H9 (cell line): ENCODE results near the gene RAMAC. TPM values are rescaled to one million over a fixed set of nuclear protein-coding genes. Genes with fewer than 3 reads are reported as not detected.

Source experiments
- DNase-seq: peaks from one replicate; pipeline ENCODE4 v3.0.0-alpha.2; 2017
- H2AFZ ChIP-seq: one replicate; pipeline ENCODE4 v1.6.1; 2013; ENCODE audit warnings: mild to moderate bottlenecking, low read length, control low read depth, moderate library complexity
- H2AK5ac ChIP-seq: 2 replicates; pipeline ENCODE4 v1.6.1; 2013; ENCODE audit warnings: low read length, control low read depth, mixed read lengths; ENCODE audit not compliant: insufficient read length
- H2BK120ac ChIP-seq: one replicate; pipeline ENCODE4 v1.6.1; 2013; ENCODE audit warnings: low read depth, mild to moderate bottlenecking, low read length, control low read depth, inconsistent platforms; ENCODE audit not compliant: poor library complexity, severe bottlenecking
- H2BK12ac ChIP-seq: 2 replicates; pipeline ENCODE4 v1.6.1; 2013; ENCODE audit warnings: low read length, control low read depth, mixed read lengths, low read depth; ENCODE audit not compliant: insufficient read length
- H2BK15ac ChIP-seq: 2 replicates; pipeline ENCODE4 v1.6.1; 2013; ENCODE audit warnings: low read depth, low read length, control low read depth
- H2BK20ac ChIP-seq: one replicate; pipeline ENCODE4 v1.6.1; 2013; ENCODE audit warnings: low read depth, mild to moderate bottlenecking, low read length, control low read depth, inconsistent platforms; ENCODE audit not compliant: poor library complexity, severe bottlenecking
- H2BK5ac ChIP-seq: 2 replicates; pipeline ENCODE4 v1.6.1; 2013; ENCODE audit warnings: low read length, control low read depth, mixed read lengths; ENCODE audit not compliant: insufficient read length
- H3K14ac ChIP-seq: 2 replicates; pipeline ENCODE4 v1.6.1; 2013; ENCODE audit warnings: low read length, control low read depth; ENCODE audit not compliant: insufficient read depth
- H3K18ac ChIP-seq: 2 replicates; pipeline ENCODE4 v1.6.1; 2013; ENCODE audit warnings: low read depth, mild to moderate bottlenecking, mixed read lengths, low read length, control low read depth; ENCODE audit not compliant: insufficient read length
- H3K23ac ChIP-seq: 2 replicates; pipeline ENCODE4 v1.6.1; 2013; ENCODE audit warnings: low read length, control low read depth, mixed read lengths, low read depth; ENCODE audit not compliant: insufficient read length
- H3K23me2 ChIP-seq: 2 replicates; pipeline ENCODE4 v1.6.1; 2013; ENCODE audit warnings: low read depth, mild to moderate bottlenecking, mixed read lengths, low read length, control low read depth; ENCODE audit not compliant: insufficient read length, poor library complexity, severe bottlenecking
- H3K27ac ChIP-seq: 2 replicates; pipeline ENCODE4 v1.5.1; 2013; ENCODE audit warnings: low read length, control low read depth, mixed read lengths, low read depth; ENCODE audit not compliant: insufficient read length
- H3K27me3 ChIP-seq: 2 replicates; pipeline ENCODE4 v1.6.1; 2013; ENCODE audit warnings: low read length, control low read depth, inconsistent platforms; ENCODE audit not compliant: insufficient read depth
- H3K4ac ChIP-seq: 2 replicates; pipeline ENCODE4 v1.6.1; 2013; ENCODE audit warnings: low read depth, mild to moderate bottlenecking, control low read depth, inconsistent platforms, low read length, moderate library complexity
- H3K4me1 ChIP-seq: 2 replicates; pipeline ENCODE4 v1.6.1; 2013; ENCODE audit warnings: low read length, control low read depth, inconsistent platforms; ENCODE audit not compliant: insufficient read depth
- H3K4me2 ChIP-seq: 2 replicates; pipeline ENCODE4 v1.6.1; 2013; ENCODE audit warnings: low read length, control low read depth, mixed read lengths; ENCODE audit not compliant: insufficient read length, insufficient read depth
- H3K56ac ChIP-seq: 2 replicates; pipeline ENCODE4 v1.6.1; 2013; ENCODE audit warnings: low read depth, mild to moderate bottlenecking, mixed read lengths, low read length, control low read depth; ENCODE audit not compliant: insufficient read length
- H3K79me1 ChIP-seq: 2 replicates; pipeline ENCODE4 v1.6.1; 2013; ENCODE audit warnings: low read depth, mild to moderate bottlenecking, moderate library complexity, low read length, control low read depth, inconsistent platforms; ENCODE audit not compliant: insufficient read depth, poor library complexity, severe bottlenecking
- H3K79me2 ChIP-seq: 2 replicates; pipeline ENCODE4 v1.6.1; 2013; ENCODE audit warnings: low read length, control low read depth, inconsistent platforms; ENCODE audit not compliant: insufficient read depth
- H3K9ac ChIP-seq: 2 replicates; pipeline ENCODE4 v1.6.1; 2013; ENCODE audit warnings: low read length, control low read depth, mixed read lengths; ENCODE audit not compliant: insufficient read length; ENCODE audit errors: extremely low read depth
- H3K9me3 ChIP-seq: one replicate; pipeline ENCODE4 v1.6.1; 2013; ENCODE audit warnings: low read depth, low read length, inconsistent platforms; ENCODE audit not compliant: control insufficient read depth
- H3T11ph ChIP-seq: one replicate; pipeline ENCODE4 v1.6.1; 2013; ENCODE audit warnings: mild to moderate bottlenecking, low read length, control low read depth, inconsistent platforms
- H4K20me1 ChIP-seq: one replicate; pipeline ENCODE4 v1.6.1; 2013; ENCODE audit not compliant: control insufficient read depth, insufficient read length, insufficient read depth
- H4K5ac ChIP-seq: 2 replicates; pipeline ENCODE4 v1.6.1; 2013; ENCODE audit warnings: low read depth, mild to moderate bottlenecking, mixed read lengths, low read length, control low read depth; ENCODE audit not compliant: insufficient read length
- H4K8ac ChIP-seq: replicated peaks from 2 replicates; pipeline ENCODE4 v1.6.1; 2013; ENCODE audit warnings: low read length, control low read depth, mixed read lengths, low read depth; ENCODE audit not compliant: insufficient read length
- H4K91ac ChIP-seq: 2 replicates; pipeline ENCODE4 v1.6.1; 2013; ENCODE audit warnings: low read depth, mild to moderate bottlenecking, moderate library complexity, mixed read lengths, low read length, control low read depth; ENCODE audit not compliant: insufficient read length
- H3K27ac Mint-ChIP-seq, 3 experiments: 2 replicates in 2 of 3; 3 replicates in 1 of 3; pipeline ENCODE4 v1.8.0; 2020 to 2021; ENCODE audit warnings: mixed read lengths in 3 of 3, mild to moderate bottlenecking in 1 of 3, moderate library complexity in 1 of 3
- H3K27me3 Mint-ChIP-seq: 2 replicates; pipeline ENCODE4 v1.8.0; 2021; ENCODE audit warnings: low read depth, mild to moderate bottlenecking, moderate library complexity, mixed read lengths
- H3K36me3 Mint-ChIP-seq, 3 experiments: 2 replicates in 2 of 3; 3 replicates in 1 of 3; pipeline ENCODE4 v1.8.0; 2020 to 2021; ENCODE audit warnings: low read depth in 3 of 3, mixed read lengths in 3 of 3; ENCODE audit not compliant: insufficient read depth in 1 of 3
- H3K4me1 Mint-ChIP-seq, 2 experiments: 2 replicates each; pipeline ENCODE4 v1.8.0; 2020; ENCODE audit warnings: mixed read lengths in 2 of 2
- H3K4me3 Mint-ChIP-seq, 2 experiments: 2 replicates in 1 of 2; 3 replicates in 1 of 2; pipeline ENCODE4 v1.8.0; 2020 to 2021; ENCODE audit warnings: mild to moderate bottlenecking in 2 of 2, mixed read lengths in 2 of 2, moderate library complexity in 1 of 2
- H3K9me3 Mint-ChIP-seq, 2 experiments: 2 replicates in 1 of 2; 3 replicates in 1 of 2; pipeline ENCODE4 v1.8.0; 2020; ENCODE audit warnings: mild to moderate bottlenecking in 2 of 2, mixed read lengths in 2 of 2, moderate library complexity in 1 of 2
- WGBS: extraction: QIAGEN DNeasy Blood & Tissue Kit; methylation state at CpG from one replicate; pipeline ENCODE4 v1.1.7; 2013; ENCODE audit warnings: missing lambda C conversion rate, low lambda C conversion rate, mixed read lengths; ENCODE audit not compliant: insufficient read length; ENCODE audit errors: extremely low coverage; 5-methylcytosine and 5-hydroxymethylcytosine counted together
- total RNA-seq: library from RNA; stranded (reverse); gene quantifications from 2 replicates; pipeline ENCODE4 v1.2.1, GENCODE V29; 2021
- TF ChIP-seq, protein P1 (sequence below): fragments of 200-600 bp; sonication (generic); conservative IDR thresholded peaks from 3 replicates; pipeline ENCODE4 v1.8.0; 2021; ENCODE audit warnings: antibody characterized with exemption, mild to moderate bottlenecking

RAMAC gene
- total RNA-seq, 1 experiment from 2014 or later = 35.8 TPM

DNA sequence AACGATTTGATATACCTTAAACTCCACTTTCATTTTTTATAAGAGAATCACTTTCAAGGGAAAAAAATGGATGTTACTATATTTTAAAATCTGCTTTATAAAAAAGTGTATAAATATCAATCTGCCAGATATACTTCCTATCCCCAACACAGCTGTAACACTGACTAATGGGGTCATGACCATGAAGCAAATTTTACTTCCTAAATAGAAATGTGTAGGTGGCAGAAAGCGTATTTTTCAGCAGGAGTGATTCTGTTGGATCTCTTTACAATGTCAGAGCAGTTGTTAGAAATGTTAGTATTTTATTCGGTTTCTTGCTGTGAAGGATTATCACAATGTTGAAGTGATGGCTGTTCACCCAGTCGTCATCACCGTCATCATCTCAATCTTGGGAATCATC is 30.9 kb downstream of the RAMAC start:
- no peaks in the 10 kb centered on the region for H3K4me1 ChIP-seq
- H2BK5ac ChIP-seq = no peak overlapping the region
- Mint-ChIP-seq H3K9me3 (peaks cover 5 to 10% of the 10 kb centered on the region in 2 experiments; a peak in 3 of 5 replicates), H3K27me3 (peaks cover 2% of the 10 kb centered on the region; the same call in 1 of the 2 replicates), H3K36me3 (peaks cover 10 to 42% (median 37%) of the 10 kb centered on the region in 3 experiments), H3K27ac (no peak overlapping the region), H3K4me1 (peaks cover 17 to 19% of the 10 kb centered on the region in 2 experiments), H3K4me3 (no peak overlapping the region)
- no peaks in the 10 kb centered on the region for H4K20me1 ChIP-seq
- H2BK20ac ChIP-seq = no peak overlapping the region
- no peak overlapping the region for H4K91ac ChIP-seq
- H2BK12ac ChIP-seq = no peak overlapping the region
- H3K18ac ChIP-seq = no peak overlapping the region
- no peak overlapping the region for H2BK15ac ChIP-seq
- TF ChIP-seq, protein P1, sequence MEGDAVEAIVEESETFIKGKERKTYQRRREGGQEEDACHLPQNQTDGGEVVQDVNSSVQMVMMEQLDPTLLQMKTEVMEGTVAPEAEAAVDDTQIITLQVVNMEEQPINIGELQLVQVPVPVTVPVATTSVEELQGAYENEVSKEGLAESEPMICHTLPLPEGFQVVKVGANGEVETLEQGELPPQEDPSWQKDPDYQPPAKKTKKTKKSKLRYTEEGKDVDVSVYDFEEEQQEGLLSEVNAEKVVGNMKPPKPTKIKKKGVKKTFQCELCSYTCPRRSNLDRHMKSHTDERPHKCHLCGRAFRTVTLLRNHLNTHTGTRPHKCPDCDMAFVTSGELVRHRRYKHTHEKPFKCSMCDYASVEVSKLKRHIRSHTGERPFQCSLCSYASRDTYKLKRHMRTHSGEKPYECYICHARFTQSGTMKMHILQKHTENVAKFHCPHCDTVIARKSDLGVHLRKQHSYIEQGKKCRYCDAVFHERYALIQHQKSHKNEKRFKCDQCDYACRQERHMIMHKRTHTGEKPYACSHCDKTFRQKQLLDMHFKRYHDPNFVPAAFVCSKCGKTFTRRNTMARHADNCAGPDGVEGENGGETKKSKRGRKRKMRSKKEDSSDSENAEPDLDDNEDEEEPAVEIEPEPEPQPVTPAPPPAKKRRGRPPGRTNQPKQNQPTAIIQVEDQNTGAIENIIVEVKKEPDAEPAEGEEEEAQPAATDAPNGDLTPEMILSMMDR = no peak
- H3K4me2 ChIP-seq = no peak overlapping the region
- H2AFZ ChIP-seq = no peak overlapping the region
- no peak overlapping the region for H3K14ac ChIP-seq
- no peak overlapping the region for H4K8ac ChIP-seq
- H3K27ac ChIP-seq = no peak overlapping the region
- H2AK5ac ChIP-seq = no peak overlapping the region
- H3K56ac ChIP-seq = no peak overlapping the region
- H3K9me3 ChIP-seq = no peaks in the 10 kb centered on the region
- no peaks in the 10 kb centered on the region for H3K27me3 ChIP-seq
- H3K79me2 ChIP-seq = no peaks in the 10 kb centered on the region
- no peak overlapping the region for H3K23ac ChIP-seq
- H2BK120ac ChIP-seq = no peak overlapping the region
- WGBS = no CpG with 5 or more reads among the region's 5 CpGs
- no peak overlapping the region for H4K5ac ChIP-seq
- peaks cover 1% of the 10 kb centered on the region for H3K23me2 ChIP-seq
- H3K9ac ChIP-seq = no peak overlapping the region
- no peak overlapping the region for H3K4ac ChIP-seq
- H3K79me1 ChIP-seq = no peaks in the 10 kb centered on the region
- H3T11ph ChIP-seq = no peak overlapping the region
- DNase-seq = no peak
